Stomach (tissue), 9 donors: ENCODE data around the gene CTDSPL. TPM values are rescaled to one million over a fixed set of nuclear protein-coding genes. Genes with fewer than 3 reads are reported as not detected.

ENCODE experiments used
- DNase-seq, 2 donors: peaks; one replicate each; pipeline versions ENCODE4 v3.0.0 to v3.0.0-alpha.2; 2013 to 2019
- H3K27ac ChIP-seq, 5 donors: fragments of 200-600 bp in 4 of 5; sonication (generic) in 4 of 5; one replicate each; pipeline ENCODE4 v1.5.1; 2013 to 2019; ENCODE audit warnings: mild to moderate bottlenecking in 1 of 5, moderate library complexity in 1 of 5
- H3K27me3 ChIP-seq, 3 donors: fragments of 200-600 bp; sonication (generic); one replicate each; pipeline ENCODE4 v1.5.1; 2017 to 2019; ENCODE audit warnings: mixed run types in 1 of 3
- H3K36me3 ChIP-seq, 4 donors: fragments of 200-600 bp; sonication (generic); 1 replicate in 3 of 4; 2 replicates in 1 of 4; pipeline ENCODE4 v1.5.1; 2016 to 2019
- H3K4me1 ChIP-seq, 4 donors: fragments of 200-600 bp; sonication (generic); one replicate each; pipeline ENCODE4 v1.5.1; 2016 to 2019
- H3K4me3 ChIP-seq, 4 donors: fragments of 200-600 bp; sonication (generic) in 3 of 4; one replicate each; pipeline ENCODE4 v1.5.1; 2016 to 2019; ENCODE audit warnings: mild to moderate bottlenecking in 1 of 4
- H3K9me3 ChIP-seq, 4 donors: fragments of 200-600 bp; sonication (generic); one replicate each; pipeline ENCODE4 v1.5.1; 2016 to 2019
- CTCF ChIP-seq, 7 experiments: fragments of 450-650 bp in 4 of 7; fragments of 200-600 bp in 3 of 7; sonication (generic) in 3 of 7; IDR thresholded peaks; one replicate each; pipeline ENCODE4 v1.5.1; 2016 to 2019; ENCODE audit warnings: antibody characterized with exemption in 7 of 7, control low read depth in 2 of 7, mild to moderate bottlenecking in 1 of 7
- EP300 ChIP-seq: sonication (generic); formaldehyde crosslinking; IDR thresholded peaks from one replicate; pipeline ENCODE4 v1.6.1; 2017; ENCODE audit warnings: antibody characterized with exemption
- POLR2A ChIP-seq, 4 donors: fragments of 450-650 bp; IDR thresholded peaks; one replicate each; pipeline ENCODE4 v1.6.1; 2016; ENCODE audit warnings: antibody characterized with exemption in 4 of 4, control low read depth in 2 of 4, mild to moderate bottlenecking in 1 of 4, moderate library complexity in 1 of 4
- POLR2AphosphoS5 ChIP-seq, 3 donors: sonication (generic); formaldehyde crosslinking; IDR thresholded peaks; one replicate each; pipeline ENCODE4 v1.6.1; 2016; ENCODE audit warnings: antibody characterized with exemption in 3 of 3
- WGBS, 5 donors: extraction: QIAGEN DNeasy Blood & Tissue Kit in 3 of 5; methylation state at CpG; one replicate each; pipeline versions ENCODE4 v1.1.5 to v1.1.7; 2013 to 2018; 5-methylcytosine and 5-hydroxymethylcytosine counted together
- intact Hi-C: fragments of 100-400 bp; cut with DNase I; formaldehyde crosslinking; loops from one replicate; pipeline ENCODE4 v1.15.1; 2023; ENCODE audit warnings: low total_unique reads
- polyA plus RNA-seq, 3 donors: library from polyadenylated mRNA; stranded (reverse); fragments of 200-250 nt; gene quantifications; one replicate each; pipeline ENCODE4 v1.2.3, GENCODE V29; 2013
- total RNA-seq, 5 donors: library from RNA; depleted of rRNA; stranded (reverse); fragments of >200 nt; gene quantifications; one replicate each; pipeline versions ENCODE4 v1.1.0 to v1.2.3, GENCODE V29; 2014 to 2016
- donor health status: healthy with polysubstance abuse.
- donor health status: Bipolar disorder and iron deficiency.
- donor health status: healthy.

The CTDSPL gene
- total and polyA plus RNA-seq, 8 donors, result 13.4 to 54.9 (median 30.2) TPM

- Histone ChIP-seq H3K27me3 (no peaks in the 10 kb centered on the region), H3K4me3 (no peak overlapping the region), H3K4me1 (peaks cover 11 to 70% (median 41%) of the 10 kb centered on the region in 4 donors), H3K9me3 (no peaks in the 10 kb centered on the region), H3K27ac (peak overlapping the region in 1 of 5 donors; percentile 29), H3K36me3 (peaks cover 0 to 3% (median 0%) of the 10 kb centered on the region in 4 donors)
- WGBS, 5 donors, result 35 to 68% (median 49%) methylated on average over 3 of the region's 3 CpGs
- TF ChIP-seq EP300, result no peak
- TF ChIP-seq POLR2AphosphoS5 (IDR thresholded peaks at IDR 0.05), result no peak
- no peak for TF ChIP-seq CTCF (IDR thresholded peaks at IDR 0.05)
- TF ChIP-seq POLR2A (IDR thresholded peaks at IDR 0.05), result no peak
- DNase-seq, result no peak
- intact Hi-C loops, result no loop called here
Observed at GRCh38 chr3:37898424-37898823, 36.7 kb downstream of the CTDSPL start.

- no peak for DNase-seq
- 53 to 85% (median 84%) methylated on average over 3 of the region's 3 CpGs for WGBS, 5 donors
- Histone ChIP-seq H3K36me3 (peaks cover 0 to 3% (median 0%) of the 10 kb centered on the region in 4 donors), H3K9me3 (no peaks in the 10 kb centered on the region), H3K27ac (peak overlapping the region in 1 of 5 donors; percentile 29), H3K4me3 (no peak overlapping the region), H3K27me3 (no peaks in the 10 kb centered on the region), H3K4me1 (peaks cover 9 to 71% (median 38%) of the 10 kb centered on the region in 4 donors)
- intact Hi-C loops, result no loop called here
- TF ChIP-seq EP300 (no peak), POLR2A (IDR thresholded peaks at IDR 0.05) (no peak), CTCF (IDR thresholded peaks at IDR 0.05) (no peak)
Observed at GRCh38 chr3:37899101-37899707, 37.5 kb downstream of the CTDSPL start.

- Histone ChIP-seq H3K27ac (no peak overlapping the region), H3K36me3 (peaks cover 0 to 3% (median 0%) of the 10 kb centered on the region in 4 donors), H3K4me3 (no peak overlapping the region), H3K4me1 (peaks cover 10 to 74% (median 42%) of the 10 kb centered on the region in 4 donors), H3K27me3 (no peaks in the 10 kb centered on the region), H3K9me3 (no peaks in the 10 kb centered on the region)
- 72 to 96% (median 83%) methylated on average over 3 of the region's 3 CpGs for WGBS, 5 donors
- intact Hi-C loops, result no loop called here
- no peak for DNase-seq
- no peak for TF ChIP-seq POLR2AphosphoS5 (IDR thresholded peaks at IDR 0.05)
- no peak for TF ChIP-seq EP300
- no peak for TF ChIP-seq POLR2A (IDR thresholded peaks at IDR 0.05)
- no peak for TF ChIP-seq CTCF (IDR thresholded peaks at IDR 0.05)
Observed at GRCh38 chr3:37899711-37900306, 38.1 kb downstream of the CTDSPL start.

GRCh38 chr3:37901721-37902120, 40.0 kb downstream of the CTDSPL start:
- no peak overlapping the region for H3K27ac ChIP-seq
- no peaks in the 10 kb centered on the region for H3K27me3 ChIP-seq
- TF ChIP-seq POLR2A (IDR thresholded peaks at IDR 0.05), result no peak
- TF ChIP-seq EP300, result no peak
- no peak for TF ChIP-seq CTCF (IDR thresholded peaks at IDR 0.05)
- TF ChIP-seq POLR2AphosphoS5 (IDR thresholded peaks at IDR 0.05), result no peak
- DNase-seq, result no peak
- peaks cover 0 to 3% (median 0%) of the 10 kb centered on the region in 4 donors for H3K36me3 ChIP-seq
- 74 to 100% (median 91%) methylated on average over 2 of the region's 2 CpGs for WGBS, 5 donors
- no peak overlapping the region for H3K4me3 ChIP-seq
- intact Hi-C loops, result no loop called here
- H3K4me1 ChIP-seq, result peaks cover 22 to 82% (median 52%) of the 10 kb centered on the region in 4 donors
- no peaks in the 10 kb centered on the region for H3K9me3 ChIP-seq
